Measurements from ENCODE around the gene CYSLTR2.

DNA sequence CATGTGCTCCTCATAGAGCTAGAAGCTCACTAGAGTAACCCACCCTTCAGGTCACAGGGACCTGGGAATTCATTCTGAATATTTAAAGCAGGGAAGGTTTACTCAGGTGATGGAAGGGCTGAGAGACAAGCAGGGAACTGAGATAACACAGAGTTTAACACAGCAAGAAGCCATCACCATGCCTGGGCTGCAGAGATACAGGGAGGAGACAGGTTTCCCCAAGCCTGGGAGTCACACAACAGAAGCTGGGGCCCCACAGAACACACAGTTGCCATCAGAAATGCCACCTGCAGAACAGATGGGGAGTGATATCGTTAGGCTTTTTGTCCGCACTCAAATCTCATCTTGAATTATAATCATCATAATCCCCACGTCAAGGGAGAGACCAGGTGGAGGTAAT is 7.9 kb upstream of the CYSLTR2 start:
- TF ChIP-seq CTCF (IDR thresholded peaks at IDR 0.05): no peak
- no peak for TF ChIP-seq POLR2A (IDR thresholded peaks at IDR 0.05)
